ENCODE data around the gene SH3PXD2A.

The SH3PXD2A gene

GRCh38 chr10:103855424-103855823 lies at the start of gene SH3PXD2A:
TSS of gene SH3PXD2A (minus strand) at chr10:103855576. CDS start at chr10:103855266, 310 bp downstream.
- DNase-seq (ENCODE audit: low spot score) = no peak

- DNase-seq (ENCODE audit: low spot score) = no peak
Measured at GRCh38 chr10:103901299-103901698, 45.9 kb upstream of the SH3PXD2A start.

GRCh38 chr10:103899312-103899711 lies 43.9 kb upstream of the SH3PXD2A start:
- no peak for DNase-seq (ENCODE audit: low spot score)

- DNase-seq (ENCODE audit: low spot score) = no peak
Measured at GRCh38 chr10:103897241-103897774, 41.9 kb upstream of the SH3PXD2A start.

GRCh38 chr10:103896225-103896624 lies 40.8 kb upstream of the SH3PXD2A start:
- no peak for DNase-seq (ENCODE audit: low spot score)

- no peak for DNase-seq (ENCODE audit: low spot score)
Measured at GRCh38 chr10:103895411-103896186, 40.2 kb upstream of the SH3PXD2A start.

GRCh38 chr10:103894441-103894864 lies 39.1 kb upstream of the SH3PXD2A start:
- DNase-seq (ENCODE audit: low spot score) = no peak

GRCh38 chr10:103893817-103894216 lies 38.4 kb upstream of the SH3PXD2A start:
- no peak for DNase-seq (ENCODE audit: low spot score)

GRCh38 chr10:103892181-103892580 lies 36.8 kb upstream of the SH3PXD2A start:
- DNase-seq (ENCODE audit: low spot score) = no peak

- no peak for DNase-seq (ENCODE audit: low spot score)
Measured at GRCh38 chr10:103890688-103891087, 35.3 kb upstream of the SH3PXD2A start.

- no peak for DNase-seq (ENCODE audit: low spot score)
Measured at GRCh38 chr10:103890194-103890658, 34.9 kb upstream of the SH3PXD2A start.

- DNase-seq (ENCODE audit: low spot score) = no peak
Measured at GRCh38 chr10:103889121-103889720, 33.8 kb upstream of the SH3PXD2A start.

GRCh38 chr10:103888113-103888841 lies 32.9 kb upstream of the SH3PXD2A start:
- DNase-seq (ENCODE audit: low spot score) = peak; percentile 74

- DNase-seq (ENCODE audit: low spot score) = no peak
Measured at GRCh38 chr10:103885617-103886016, 30.2 kb upstream of the SH3PXD2A start.

GRCh38 chr10:103884681-103885139 lies 29.3 kb upstream of the SH3PXD2A start:
- peak; percentile 62 for DNase-seq (ENCODE audit: low spot score)

- no peak for DNase-seq (ENCODE audit: low spot score)
Measured at GRCh38 chr10:103882285-103883007, 27.1 kb upstream of the SH3PXD2A start.

GRCh38 chr10:103881416-103882284 lies 26.3 kb upstream of the SH3PXD2A start:
- no peak for DNase-seq (ENCODE audit: low spot score)

- DNase-seq (ENCODE audit: low spot score) = no peak
Measured at GRCh38 chr10:103879831-103880230, 24.5 kb upstream of the SH3PXD2A start.

- DNase-seq (ENCODE audit: low spot score) = no peak
Measured at GRCh38 chr10:103879409-103879808, 24.0 kb upstream of the SH3PXD2A start.

GRCh38 chr10:103877861-103878260 lies 22.5 kb upstream of the SH3PXD2A start:
- no peak for DNase-seq (ENCODE audit: low spot score)

- no peak for DNase-seq (ENCODE audit: low spot score)
Measured at GRCh38 chr10:103876155-103876554, 20.8 kb upstream of the SH3PXD2A start.

All from NAMALWA (cell line).